ENCODE results near the gene RAB40C.

Gene RAB40C

GRCh38 chr16:555528-556473 is 34.1 kb upstream of the RAB40C start:
- Histone ChIP-seq H4K12ac (ENCODE audit: low read depth, low read length) (no peak overlapping the region), H3K4ac (ENCODE audit: low read depth, low read length) (no peak overlapping the region), H3K9me3 (ENCODE audit: insufficient read depth, low read depth, low read length) (peaks cover 2% of the 10 kb centered on the region), H4K91ac (ENCODE audit: low read depth, low read length) (no peak overlapping the region), H2BK120ac (ENCODE audit: insufficient read depth, low read length, poor library complexity) (no peak overlapping the region), H2BK5ac (ENCODE audit: low read depth, low read length, poor library complexity) (no peak overlapping the region), H3K4me1 (ENCODE audit: control insufficient read depth in 1 of 2, insufficient read depth in 2 of 2, low read length in 2 of 2) (no peaks in the 10 kb centered on the region), H3K27me3 (ENCODE audit: insufficient read depth, low read length) (peaks cover 24% of the 10 kb centered on the region), H4K8ac (ENCODE audit: low read depth, low read length) (no peak overlapping the region), H3K36me3 (ENCODE audit: control insufficient read depth in 1 of 2, insufficient read depth in 2 of 2, low read length in 2 of 2) (peaks cover 28% of the 10 kb centered on the region in 2 experiments), H3K79me1 (ENCODE audit: low read length) (no peaks in the 10 kb centered on the region), H2AFZ (ENCODE audit: insufficient read depth, low read length, poor library complexity) (no peak overlapping the region), H3K9ac (ENCODE audit: low read length) (no peak overlapping the region), H3K4me2 (ENCODE audit: low read length) (no peak overlapping the region), H3K27ac (ENCODE audit: low read depth, low read length) (no peak overlapping the region), H3K14ac (ENCODE audit: low read length) (no peak overlapping the region), H2BK12ac (ENCODE audit: low read length) (no peak overlapping the region), H3K4me3 (ENCODE audit: low read depth, low read length) (no peak overlapping the region), H3K23ac (ENCODE audit: low read length) (no peak overlapping the region), H3K18ac (ENCODE audit: low read length) (no peak overlapping the region), H3K79me2 (ENCODE audit: control insufficient read depth, insufficient read depth, low read length, poor library complexity) (no peaks in the 10 kb centered on the region), H2AK5ac (ENCODE audit: low read length) (no peak overlapping the region)
- WGBS (ENCODE audit: extremely low coverage, insufficient coverage, insufficient read length), result no CpG with 5 or more reads among the region's 32 CpGs
- no peak for DNase-seq

DNA sequence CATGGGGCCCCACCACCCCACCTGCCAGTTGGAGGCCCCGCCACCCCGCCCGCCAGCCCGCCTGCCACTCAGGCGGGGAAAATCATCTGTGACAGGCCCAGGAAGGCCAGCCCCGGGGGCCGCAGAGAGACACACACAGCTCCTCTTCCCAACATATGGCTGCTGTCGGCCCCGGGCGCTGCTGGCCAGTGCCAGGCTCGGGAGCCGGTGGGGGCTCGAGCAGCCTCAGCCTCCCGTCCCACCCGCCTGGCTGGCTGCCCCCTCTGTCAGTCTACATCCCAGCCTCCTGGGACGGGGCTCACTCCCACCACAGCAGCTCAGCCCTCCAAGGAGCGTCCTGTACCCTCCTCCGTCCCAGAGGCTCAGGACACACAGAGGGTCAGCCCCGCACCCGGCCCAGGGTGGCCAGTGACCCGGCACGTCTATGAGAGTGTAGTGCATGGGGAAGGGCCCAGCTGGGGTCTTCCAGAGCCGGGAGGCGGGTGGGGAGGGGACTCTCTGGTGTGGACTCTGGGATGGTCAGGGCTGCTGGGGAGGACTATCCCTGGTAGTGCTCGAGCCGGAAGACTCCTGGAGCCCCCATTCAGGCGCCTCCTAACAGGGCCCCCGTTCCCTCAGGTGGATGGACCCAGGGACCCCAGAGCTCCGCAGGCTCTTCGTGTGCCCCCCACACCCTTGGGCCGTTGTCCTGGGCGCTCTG is 33.2 kb upstream of the RAB40C start:
- Histone ChIP-seq H4K12ac (ENCODE audit: low read depth, low read length) (no peak overlapping the region), H3K79me2 (ENCODE audit: control insufficient read depth, insufficient read depth, low read length, poor library complexity) (no peaks in the 10 kb centered on the region), H2AFZ (ENCODE audit: insufficient read depth, low read length, poor library complexity) (no peak overlapping the region), H3K18ac (ENCODE audit: low read length) (no peak overlapping the region), H3K27me3 (ENCODE audit: insufficient read depth, low read length) (peaks cover 32% of the 10 kb centered on the region), H2BK12ac (ENCODE audit: low read length) (no peak overlapping the region), H3K9ac (ENCODE audit: low read length) (no peak overlapping the region), H3K4ac (ENCODE audit: low read depth, low read length) (no peak overlapping the region), H2AK5ac (ENCODE audit: low read length) (no peak overlapping the region), H3K4me3 (ENCODE audit: low read depth, low read length) (no peak overlapping the region), H3K79me1 (ENCODE audit: low read length) (no peaks in the 10 kb centered on the region), H3K14ac (ENCODE audit: low read length) (no peak overlapping the region), H2BK120ac (ENCODE audit: insufficient read depth, low read length, poor library complexity) (no peak overlapping the region), H3K4me1 (ENCODE audit: control insufficient read depth in 1 of 2, insufficient read depth in 2 of 2, low read length in 2 of 2) (no peaks in the 10 kb centered on the region), H2BK5ac (ENCODE audit: low read depth, low read length, poor library complexity) (no peak overlapping the region), H3K23ac (ENCODE audit: low read length) (no peak overlapping the region), H4K8ac (ENCODE audit: low read depth, low read length) (no peak overlapping the region), H3K4me2 (ENCODE audit: low read length) (no peak overlapping the region), H3K27ac (ENCODE audit: low read depth, low read length) (no peak overlapping the region), H4K91ac (ENCODE audit: low read depth, low read length) (no peak overlapping the region), H3K36me3 (ENCODE audit: control insufficient read depth in 1 of 2, insufficient read depth in 2 of 2, low read length in 2 of 2) (peaks cover 21 to 22% of the 10 kb centered on the region in 2 experiments), H3K9me3 (ENCODE audit: insufficient read depth, low read depth, low read length) (peaks cover 2% of the 10 kb centered on the region)
- WGBS (ENCODE audit: extremely low coverage, insufficient coverage, insufficient read length), result no CpG with 5 or more reads among the region's 32 CpGs
- DNase-seq, result no peak

DNA sequence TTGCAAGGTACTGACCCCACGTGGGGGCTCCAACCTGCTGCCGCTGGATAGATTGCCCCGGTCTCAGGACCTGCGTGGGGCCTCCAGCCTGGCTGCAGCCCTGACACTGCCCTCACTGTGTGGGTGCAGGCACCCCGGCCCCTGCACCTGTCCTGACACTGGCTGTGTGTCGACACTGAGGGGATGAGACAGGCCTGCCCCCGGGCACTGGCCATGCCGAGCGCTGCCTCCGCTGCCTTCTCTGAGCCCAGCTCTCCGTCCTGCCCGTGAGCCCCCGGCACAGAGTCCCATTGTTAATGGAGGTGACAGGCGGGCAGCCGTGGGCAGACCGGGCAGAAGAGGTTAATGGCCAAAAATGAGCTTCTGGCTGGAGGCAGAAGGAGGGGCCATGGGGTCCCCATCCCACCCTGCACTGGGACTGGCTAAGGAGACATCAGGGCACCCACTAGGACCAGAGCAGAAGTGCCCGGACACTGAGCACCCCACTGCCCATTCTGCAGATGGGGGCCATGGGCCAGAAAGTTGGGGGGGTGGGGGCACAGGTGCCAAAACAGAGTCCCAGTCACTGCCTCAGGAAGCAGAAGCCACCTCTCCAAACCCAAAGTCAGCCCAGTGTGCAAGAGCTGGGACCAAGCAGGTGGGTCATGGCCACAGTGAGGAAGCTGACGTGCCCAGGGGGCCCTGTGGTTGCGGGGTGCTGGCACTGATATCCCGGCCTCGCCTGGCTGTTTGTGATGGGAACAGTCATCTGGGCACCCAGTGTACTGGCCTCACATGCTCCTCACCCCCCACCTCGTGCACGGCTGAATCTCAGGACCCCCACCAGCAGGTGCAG is 32.2 kb upstream of the RAB40C start:
- Histone ChIP-seq H2AK5ac (ENCODE audit: low read length) (no peak overlapping the region), H3K4me3 (ENCODE audit: low read depth, low read length) (no peak overlapping the region), H3K9ac (ENCODE audit: low read length) (no peak overlapping the region), H4K8ac (ENCODE audit: low read depth, low read length) (no peak overlapping the region), H4K91ac (ENCODE audit: low read depth, low read length) (no peak overlapping the region), H3K18ac (ENCODE audit: low read length) (no peak overlapping the region), H3K23ac (ENCODE audit: low read length) (no peak overlapping the region), H3K9me3 (ENCODE audit: insufficient read depth, low read depth, low read length) (peaks cover 6% of the 10 kb centered on the region), H3K36me3 (ENCODE audit: control insufficient read depth in 1 of 2, insufficient read depth in 2 of 2, low read length in 2 of 2) (peaks cover 12 to 13% of the 10 kb centered on the region in 2 experiments), H2BK12ac (ENCODE audit: low read length) (no peak overlapping the region), H2AFZ (ENCODE audit: insufficient read depth, low read length, poor library complexity) (no peak overlapping the region), H3K27me3 (ENCODE audit: insufficient read depth, low read length) (peaks cover 36% of the 10 kb centered on the region), H3K14ac (ENCODE audit: low read length) (no peak overlapping the region), H3K79me2 (ENCODE audit: control insufficient read depth, insufficient read depth, low read length, poor library complexity) (no peaks in the 10 kb centered on the region), H2BK120ac (ENCODE audit: insufficient read depth, low read length, poor library complexity) (no peak overlapping the region), H3K79me1 (ENCODE audit: low read length) (no peaks in the 10 kb centered on the region), H3K4ac (ENCODE audit: low read depth, low read length) (no peak overlapping the region), H4K12ac (ENCODE audit: low read depth, low read length) (no peak overlapping the region), H3K27ac (ENCODE audit: low read depth, low read length) (no peak overlapping the region), H3K4me2 (ENCODE audit: low read length) (no peak overlapping the region), H2BK5ac (ENCODE audit: low read depth, low read length, poor library complexity) (no peak overlapping the region), H3K4me1 (ENCODE audit: control insufficient read depth in 1 of 2, insufficient read depth in 2 of 2, low read length in 2 of 2) (no peaks in the 10 kb centered on the region)
- no peak for DNase-seq
- WGBS (ENCODE audit: extremely low coverage, insufficient coverage, insufficient read length), result no CpG with 5 or more reads among the region's 23 CpGs

DNA sequence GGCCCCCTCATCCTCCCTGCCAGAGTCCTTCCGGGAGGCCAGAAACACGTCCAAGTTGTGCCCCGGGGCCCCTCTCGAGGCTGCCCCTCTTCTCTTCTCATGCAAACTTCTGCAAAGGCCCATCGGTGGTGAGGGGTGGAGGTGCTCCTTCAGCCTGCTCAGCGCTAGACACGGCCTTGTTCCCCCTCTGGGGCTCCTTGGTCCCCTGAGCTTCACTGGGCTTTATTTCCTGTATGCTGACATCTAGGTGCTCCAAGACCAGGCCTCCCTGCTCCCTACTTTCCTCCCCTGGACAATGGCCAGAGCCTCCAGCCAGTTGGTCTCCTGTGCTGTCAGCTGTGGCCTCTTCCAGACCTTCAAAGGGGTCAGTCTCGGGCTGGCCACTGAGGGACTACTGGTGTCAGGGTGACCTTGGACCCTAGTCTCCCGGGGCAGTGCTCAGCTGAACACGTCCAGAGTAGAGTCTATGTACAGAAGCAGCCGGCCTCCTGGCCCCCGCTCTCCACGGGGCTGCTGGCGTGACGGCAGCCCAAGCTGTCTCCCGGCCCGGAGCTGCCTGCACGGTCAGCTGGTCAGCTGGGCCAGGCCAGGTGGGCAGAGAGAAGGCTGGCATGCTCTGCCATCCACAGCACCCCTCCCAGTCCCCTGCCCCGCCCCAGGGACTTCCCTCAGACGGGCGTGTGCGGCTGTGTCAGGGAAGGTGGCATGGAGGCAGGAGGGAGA is 31.4 kb upstream of the RAB40C start:
- H3K27me3 ChIP-seq (ENCODE audit: insufficient read depth, low read length), result peaks cover 36% of the 10 kb centered on the region
- H2AK5ac ChIP-seq (ENCODE audit: low read length), result no peak overlapping the region
- H3K4me1 ChIP-seq (ENCODE audit: control insufficient read depth in 1 of 2, insufficient read depth in 2 of 2, low read length in 2 of 2), result no peaks in the 10 kb centered on the region
- H2BK120ac ChIP-seq (ENCODE audit: insufficient read depth, low read length, poor library complexity), result no peak overlapping the region
- no peak overlapping the region for H3K4ac ChIP-seq (ENCODE audit: low read depth, low read length)
- no peak overlapping the region for H2BK12ac ChIP-seq (ENCODE audit: low read length)
- no peak overlapping the region for H4K91ac ChIP-seq (ENCODE audit: low read depth, low read length)
- no peak overlapping the region for H4K12ac ChIP-seq (ENCODE audit: low read depth, low read length)
- no peaks in the 10 kb centered on the region for H3K79me2 ChIP-seq (ENCODE audit: control insufficient read depth, insufficient read depth, low read length, poor library complexity)
- no peak overlapping the region for H3K4me3 ChIP-seq (ENCODE audit: low read depth, low read length)
- no peak overlapping the region for H2AFZ ChIP-seq (ENCODE audit: insufficient read depth, low read length, poor library complexity)
- no peak overlapping the region for H3K27ac ChIP-seq (ENCODE audit: low read depth, low read length)
- no peak overlapping the region for H2BK5ac ChIP-seq (ENCODE audit: low read depth, low read length, poor library complexity)
- peaks cover 5% of the 10 kb centered on the region for H3K9me3 ChIP-seq (ENCODE audit: insufficient read depth, low read depth, low read length)
- H3K79me1 ChIP-seq (ENCODE audit: low read length), result no peaks in the 10 kb centered on the region
- peaks cover 8 to 9% of the 10 kb centered on the region in 2 experiments for H3K36me3 ChIP-seq (ENCODE audit: control insufficient read depth in 1 of 2, insufficient read depth in 2 of 2, low read length in 2 of 2)
- no peak overlapping the region for H4K8ac ChIP-seq (ENCODE audit: low read depth, low read length)
- no peak overlapping the region for H3K18ac ChIP-seq (ENCODE audit: low read length)
- H3K9ac ChIP-seq (ENCODE audit: low read length), result no peak overlapping the region
- no peak overlapping the region for H3K14ac ChIP-seq (ENCODE audit: low read length)
- DNase-seq, result no peak
- no peak overlapping the region for H3K4me2 ChIP-seq (ENCODE audit: low read length)
- WGBS (ENCODE audit: extremely low coverage, insufficient coverage, insufficient read length), result no CpG with 5 or more reads among the region's 22 CpGs
- no peak overlapping the region for H3K23ac ChIP-seq (ENCODE audit: low read length)
